Activated naive CD4-positive, alpha-beta T cell treated with anti-CD3 and anti-CD28 coated beads for 36 hours (primary cell): ENCODE data around the gene CEP78. TPM values are rescaled to one million over a fixed set of nuclear protein-coding genes. Genes with fewer than 3 reads are reported as not detected.

Source experiments
- total RNA-seq, 2 experiments: library from RNA; stranded (reverse); gene quantifications; one replicate each; pipeline ENCODE4 v1.2.3, GENCODE V29; 2021

CEP78 gene
- total RNA-seq, 2 experiments from 2014 or later = 39.5 to 39.7 TPM

Other genes starting within 250 kb of the CEP78 start
- gene GNAQ, start 204.3 kb upstream of the CEP78 start, total RNA-seq = 10 to 100 TPM; 22.4 to 22.7 TPM
- 100 to 1,000 TPM; 235 to 240 TPM for gene PSAT1, start 61.0 kb downstream of the CEP78 start, total RNA-seq